GM18867 (cell line): ENCODE results near the gene CAMTA1.

Source experiments
- ATAC-seq: cut with Tn5 transposase; IDR thresholded peaks from one replicate; pipeline ENCODE4 v1.9.1; 2021; ENCODE audit warnings: mild to moderate bottlenecking, moderate library complexity; ENCODE audit not compliant: unreplicated experiment

CAMTA1 gene

DNA sequence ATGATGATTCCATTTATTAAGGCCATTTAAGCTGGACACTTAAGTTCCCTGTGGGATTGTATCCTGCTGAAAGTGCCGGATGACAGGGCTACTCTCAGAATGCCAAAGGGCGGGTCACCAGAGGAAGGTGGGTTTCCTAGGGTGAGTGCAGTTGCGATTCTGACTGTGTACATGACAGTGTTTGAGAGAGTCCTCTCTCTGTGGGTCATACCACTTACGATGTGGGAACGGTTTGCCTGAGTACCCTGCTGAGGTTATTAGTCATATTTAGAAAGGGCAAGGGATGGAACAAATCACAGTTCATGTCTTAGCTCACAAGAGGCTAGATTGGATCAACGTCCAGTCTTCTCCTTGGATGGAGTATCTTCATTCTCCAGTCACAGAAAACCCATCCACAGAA lies 461.9 kb downstream of the CAMTA1 start:
- ATAC-seq: no peak

GRCh38 chr1:7247791-7248548 lies 462.7 kb downstream of the CAMTA1 start:
- no peak for ATAC-seq

- no peak for ATAC-seq
These were observed 463.4 kb downstream of the CAMTA1 start for GRCh38 chr1:7248549-7249199.

DNA sequence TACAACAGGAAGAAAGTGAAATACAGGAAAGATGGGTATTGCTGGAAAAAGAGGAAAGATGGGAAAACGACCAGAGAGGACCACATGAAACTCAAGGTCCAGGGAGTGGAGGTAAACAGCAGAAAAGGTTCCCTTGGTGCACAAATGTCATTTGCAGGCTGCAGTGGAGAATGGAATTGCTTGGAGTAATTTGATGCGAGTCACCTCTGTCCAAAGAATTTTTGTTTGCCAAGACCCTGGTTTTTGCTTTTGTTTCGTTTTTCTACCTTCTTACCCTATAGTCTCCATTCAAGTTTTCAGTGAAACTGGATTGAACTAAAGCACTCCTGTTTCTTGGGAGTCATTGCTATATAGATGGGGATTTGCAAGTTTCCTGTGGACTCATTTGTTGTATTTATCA lies 464.3 kb downstream of the CAMTA1 start:
- no peak for ATAC-seq

DNA sequence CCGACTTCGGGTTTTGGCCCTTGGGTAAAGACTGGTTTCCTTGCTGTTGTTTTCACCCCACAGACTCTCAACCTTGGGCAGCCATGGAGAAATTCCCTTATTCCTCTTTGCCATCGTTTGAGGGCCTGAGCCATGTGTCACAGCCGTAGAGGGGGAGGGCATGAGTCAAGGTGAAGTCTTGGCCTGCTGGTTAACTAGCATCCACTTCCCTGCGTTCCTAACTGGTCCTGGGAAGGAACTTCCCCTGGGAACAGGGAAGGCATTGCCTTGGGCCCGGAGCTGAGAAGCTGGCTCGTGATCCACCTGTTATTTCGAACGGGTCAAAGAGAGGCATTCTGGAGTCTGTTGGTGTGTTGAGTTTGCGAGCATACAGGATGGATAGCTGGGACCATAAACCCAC lies 464.9 kb downstream of the CAMTA1 start:
- no peak for ATAC-seq

DNA sequence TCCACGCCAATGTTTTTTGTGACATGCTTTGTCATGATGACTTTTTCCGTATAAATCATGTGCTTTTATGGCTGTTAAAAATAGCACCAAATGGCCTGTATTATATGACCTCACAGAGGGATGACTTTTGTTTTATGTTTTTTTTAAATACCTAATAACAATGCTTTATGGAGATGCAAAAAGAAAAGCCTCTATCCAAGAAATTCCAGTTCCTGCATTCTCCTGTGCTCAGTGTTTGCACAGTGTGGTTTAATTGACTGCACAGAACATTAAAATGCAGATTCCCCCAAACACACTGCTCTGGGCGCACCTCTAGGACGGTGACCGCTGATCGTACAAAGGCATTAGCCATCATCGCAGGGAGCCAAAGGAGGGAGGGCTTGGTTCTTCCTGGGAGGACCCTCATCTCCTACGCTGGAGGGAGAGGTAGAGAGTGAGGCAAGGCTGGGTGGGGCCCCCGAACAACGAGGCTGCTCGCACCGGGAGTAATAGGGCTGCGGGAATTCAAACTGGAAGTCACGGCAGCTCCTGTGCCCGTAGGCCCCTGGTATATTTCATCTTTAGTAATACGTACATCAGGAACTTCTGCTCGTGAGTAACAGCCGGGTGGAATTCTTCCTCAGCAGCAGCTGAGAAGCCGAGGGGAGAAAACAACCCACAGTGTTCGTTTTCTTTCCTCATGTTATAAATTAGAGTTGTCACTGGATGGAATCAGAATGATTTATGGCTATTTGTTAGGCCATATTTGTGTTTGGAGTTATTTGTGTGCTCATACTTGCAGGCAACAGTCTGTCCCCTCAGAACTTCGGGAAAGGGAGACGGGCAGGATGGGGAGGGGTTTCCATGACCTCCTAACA lies 465.6 kb downstream of the CAMTA1 start:
- ATAC-seq: no peak

- no peak for ATAC-seq
These were observed 466.2 kb downstream of the CAMTA1 start for GRCh38 chr1:7251454-7251800.

DNA sequence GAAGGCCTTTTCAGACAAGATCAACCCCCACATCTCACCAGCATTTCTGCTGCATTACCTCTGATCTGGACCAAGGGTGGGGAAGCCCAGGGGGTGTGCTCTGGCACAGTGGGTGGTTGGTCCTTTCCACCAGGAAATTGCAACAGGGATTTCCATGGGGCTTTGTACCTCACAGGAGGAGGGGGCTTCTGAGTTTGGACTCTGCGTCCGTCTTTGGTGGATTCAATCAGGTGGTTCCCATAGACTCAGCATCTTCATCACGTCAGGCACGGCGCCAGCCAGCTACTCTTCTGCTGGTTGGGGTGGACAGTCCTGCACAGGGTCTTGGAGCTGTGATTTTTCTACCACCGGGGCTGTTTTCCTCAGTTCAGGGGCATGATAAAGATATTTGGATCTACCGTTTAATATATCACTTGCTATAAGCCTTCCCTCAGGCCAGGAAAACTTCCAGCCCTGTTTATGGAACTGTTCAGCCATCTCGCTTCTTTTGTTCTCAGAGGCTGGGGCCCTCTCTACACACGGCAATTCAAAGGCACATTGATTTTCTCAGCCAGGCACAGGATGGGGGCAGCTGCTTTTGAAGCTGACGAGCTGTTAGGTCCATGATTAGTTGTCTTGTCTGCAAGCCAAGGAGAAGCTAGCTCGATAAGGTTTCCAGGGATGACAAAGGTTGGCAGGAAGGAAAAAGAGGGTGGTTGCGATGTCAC lies 467.3 kb downstream of the CAMTA1 start:
- no peak for ATAC-seq

DNA sequence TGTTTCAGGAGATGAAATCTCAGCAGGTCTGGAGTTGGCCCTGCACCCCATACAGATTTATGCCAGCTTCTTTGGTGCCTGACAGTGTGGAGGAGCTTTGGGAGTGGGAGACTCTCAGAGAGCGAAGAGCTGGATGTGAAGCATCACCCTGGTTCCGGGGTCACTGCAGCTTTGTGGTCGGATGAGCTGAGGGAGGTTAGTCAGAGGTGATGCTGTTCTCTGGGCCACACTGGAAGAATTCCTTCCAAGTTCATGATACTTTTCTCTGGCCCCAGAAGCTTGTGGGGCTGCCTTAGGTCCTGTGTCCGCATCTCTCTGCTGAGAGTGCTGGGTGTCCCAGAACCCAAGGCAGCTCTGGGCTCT lies 467.8 kb downstream of the CAMTA1 start:
- ATAC-seq: no peak

GRCh38 chr1:7253988-7254587 lies 468.8 kb downstream of the CAMTA1 start:
- no peak for ATAC-seq

DNA sequence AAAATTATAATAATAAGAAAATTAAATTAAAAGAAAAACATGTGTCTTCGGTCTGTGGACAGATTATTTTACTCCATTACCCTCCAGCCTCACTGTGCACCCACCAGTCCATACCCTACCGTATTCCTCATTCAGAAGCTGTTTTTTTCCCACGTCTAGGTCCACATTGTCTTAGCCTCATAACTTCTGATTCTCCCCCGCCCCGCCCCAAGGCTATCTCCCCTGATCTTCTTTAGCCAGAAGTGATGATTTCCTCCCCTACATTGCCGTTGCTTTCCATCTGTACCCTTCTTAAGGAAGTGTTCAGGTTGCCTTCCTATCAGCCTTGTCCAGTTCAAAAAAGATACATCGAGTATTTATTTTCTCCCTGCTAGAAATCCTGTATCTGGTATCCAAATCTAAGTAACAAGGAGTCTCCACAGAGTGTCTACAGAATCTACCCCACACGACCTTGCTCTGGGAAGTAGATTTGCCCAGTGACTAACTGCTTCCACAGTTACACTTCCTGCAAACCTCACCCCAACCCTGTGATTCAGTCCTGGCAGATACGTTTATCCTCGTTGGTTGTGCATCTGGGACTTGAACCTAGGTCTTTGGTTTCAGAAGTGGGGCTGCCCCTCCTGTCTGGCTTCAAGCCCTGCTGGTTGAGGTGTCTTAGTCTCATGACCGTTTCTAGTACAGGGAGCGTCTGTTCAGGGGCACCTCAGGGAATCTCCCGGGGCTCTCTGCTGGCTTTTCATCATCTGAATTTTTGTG lies 470.2 kb downstream of the CAMTA1 start:
- no peak for ATAC-seq

GRCh38 chr1:7256526-7256925 lies 471.3 kb downstream of the CAMTA1 start:
- ATAC-seq: no peak

DNA sequence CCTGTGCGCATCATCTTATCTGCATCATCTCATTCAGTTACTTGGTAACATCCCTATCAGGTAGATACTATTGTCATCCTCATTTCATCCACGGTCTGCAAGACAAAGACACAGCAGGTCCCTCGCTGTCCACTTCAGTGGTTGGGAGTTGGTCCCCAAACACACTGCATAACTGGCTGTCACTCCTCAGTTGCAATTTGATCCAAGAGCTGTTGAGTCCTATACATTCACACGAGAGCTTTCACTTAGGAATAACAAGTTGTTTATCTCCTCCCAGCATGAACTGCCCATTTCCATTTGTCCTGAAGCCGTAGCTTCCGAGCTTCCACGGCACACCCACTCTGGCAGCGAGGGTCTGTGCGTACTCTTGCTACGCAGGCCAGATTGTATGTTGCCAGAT lies 472.0 kb downstream of the CAMTA1 start:
- ATAC-seq: no peak

- ATAC-seq: no peak
These were observed 473.4 kb downstream of the CAMTA1 start for GRCh38 chr1:7258589-7259135.

- ATAC-seq: no peak
These were observed 474.7 kb downstream of the CAMTA1 start for GRCh38 chr1:7259955-7260354.

- no peak for ATAC-seq
These were observed 476.2 kb downstream of the CAMTA1 start for GRCh38 chr1:7261490-7261889.

GRCh38 chr1:7262611-7263010 lies 477.4 kb downstream of the CAMTA1 start:
- no peak for ATAC-seq

DNA sequence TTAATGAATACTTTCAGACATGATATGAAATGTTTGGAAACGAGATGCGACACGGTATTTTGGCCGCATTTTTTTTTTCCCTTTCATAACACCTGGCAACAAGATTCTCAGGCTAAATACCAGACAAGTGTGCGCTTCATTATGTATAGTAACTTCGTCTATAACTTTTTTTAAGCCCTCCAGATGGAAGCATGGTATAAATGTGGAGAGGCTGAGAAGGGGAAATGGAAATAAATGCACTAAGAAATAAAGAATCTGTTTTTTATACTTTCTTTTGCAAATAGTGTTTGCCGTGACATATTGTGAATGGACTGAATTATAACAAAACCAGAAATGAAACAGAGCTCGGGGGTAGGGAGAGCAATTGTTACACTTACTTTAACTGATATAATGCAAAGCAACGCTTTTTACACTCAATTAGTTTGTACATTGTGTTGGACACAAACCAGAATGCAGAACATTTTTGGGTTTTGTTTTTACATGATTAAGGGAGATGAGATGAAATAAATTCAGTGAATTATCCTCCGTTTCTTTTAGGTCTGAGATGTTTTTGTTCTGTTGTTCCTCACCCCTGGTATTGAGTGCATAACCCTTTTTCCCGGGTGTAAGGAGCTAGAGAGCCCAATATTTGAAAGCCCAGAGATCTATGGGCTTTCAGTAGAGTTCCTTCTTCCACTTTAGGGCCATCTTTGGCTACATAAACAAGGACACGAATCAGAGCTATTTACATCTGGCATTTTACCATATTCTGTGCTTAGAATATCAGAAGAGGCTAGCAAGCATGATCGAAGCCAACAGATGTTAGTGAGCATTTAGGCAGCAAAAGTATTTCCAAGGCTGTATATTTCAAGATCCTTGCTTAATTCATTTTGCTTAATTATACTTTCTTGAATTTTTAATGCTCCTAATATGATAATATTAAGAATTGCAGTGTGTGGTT lies 478.0 kb downstream of the CAMTA1 start:
- no peak for ATAC-seq

DNA sequence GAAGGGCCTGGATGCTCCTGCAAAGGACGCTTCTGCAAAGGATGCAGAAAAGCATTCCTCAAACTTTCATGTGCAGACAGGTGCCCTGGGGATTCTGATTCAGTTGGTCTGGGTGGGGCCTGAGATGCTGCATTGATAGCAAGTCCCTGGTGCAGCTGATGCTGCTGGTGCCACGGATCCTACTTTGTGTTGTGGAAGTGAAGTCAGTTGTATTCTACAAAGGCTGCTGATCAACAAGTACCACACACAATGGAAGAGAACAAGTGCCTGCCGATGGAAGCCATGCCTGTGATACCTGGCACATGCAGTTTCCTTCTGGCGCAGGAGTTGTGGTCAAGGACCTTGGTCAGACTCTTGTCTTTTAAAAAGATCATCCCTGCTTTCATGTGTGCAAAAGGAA lies 478.8 kb downstream of the CAMTA1 start:
- no peak for ATAC-seq
